ENCODE results near the gene MED20.

- no peak for TF ChIP-seq POLR2A (IDR thresholded peaks at IDR 0.05)
- no peak for TF ChIP-seq CTCF (IDR thresholded peaks at IDR 0.05)
Measured at GRCh38 chr6:41954668-41955067, 33.7 kb upstream of the MED20 start.
